Spinal cord (tissue), 10 donors: ENCODE data around the gene TAOK1. TPM values are rescaled to one million over a fixed set of nuclear protein-coding genes. Genes with fewer than 3 reads are reported as not detected.

Source experiments
- DNase-seq, 6 donors: peaks; one replicate each; pipeline versions ENCODE4 v3.0.0 to v3.0.0-alpha.2; 2013 to 2015; ENCODE audit warnings: low spot score in 6 of 6, low read depth in 4 of 6
- H3K27ac ChIP-seq: one replicate; pipeline ENCODE4 v1.5.1; 2013; ENCODE audit warnings: low read depth, low read length, control low read depth
- H3K27me3 ChIP-seq: one replicate; pipeline ENCODE4 v1.6.1; 2013; ENCODE audit warnings: low read length; ENCODE audit not compliant: control insufficient read depth, insufficient read depth
- H3K36me3 ChIP-seq: one replicate; pipeline ENCODE4 v1.6.1; 2013; ENCODE audit warnings: low read length; ENCODE audit not compliant: control insufficient read depth, insufficient read depth
- H3K4me1 ChIP-seq: one replicate; pipeline ENCODE4 v1.6.1; 2013; ENCODE audit warnings: low read length; ENCODE audit not compliant: control insufficient read depth, insufficient read depth
- H3K4me3 ChIP-seq: one replicate; pipeline ENCODE4 v1.5.1; 2013; ENCODE audit warnings: low read depth, low read length, control low read depth
- H3K9me3 ChIP-seq: one replicate; pipeline ENCODE4 v1.6.1; 2013; ENCODE audit warnings: low read length; ENCODE audit not compliant: control insufficient read depth, insufficient read depth
- WGBS: methylation state at CpG from one replicate; pipeline ENCODE4 v1.1.5; 2013; ENCODE audit warnings: missing lambda C conversion rate; ENCODE audit not compliant: insufficient coverage; 5-methylcytosine and 5-hydroxymethylcytosine counted together
- polyA plus RNA-seq, 2 donors: library from polyadenylated mRNA; unstranded; fragments of 120-200 nt; gene quantifications; one replicate each; pipeline ENCODE4 v1.2.1, GENCODE V29; 2013; ENCODE audit not compliant: insufficient read length in 2 of 2
- total RNA-seq, 2 donors: library from RNA; depleted of rRNA in 1 of 2; stranded (reverse); fragments of 120-200 nt in 1 of 2; fragments of >200 nt in 1 of 2; gene quantifications; one replicate each; pipeline versions ENCODE4 v1.2.3 to v1.2.4, GENCODE V29; 2013 to 2014
- donor health status: healthy.

TAOK1 gene
- total and polyA plus RNA-seq, 4 donors = 38.7 to 123 (median 69.3) TPM

DNA sequence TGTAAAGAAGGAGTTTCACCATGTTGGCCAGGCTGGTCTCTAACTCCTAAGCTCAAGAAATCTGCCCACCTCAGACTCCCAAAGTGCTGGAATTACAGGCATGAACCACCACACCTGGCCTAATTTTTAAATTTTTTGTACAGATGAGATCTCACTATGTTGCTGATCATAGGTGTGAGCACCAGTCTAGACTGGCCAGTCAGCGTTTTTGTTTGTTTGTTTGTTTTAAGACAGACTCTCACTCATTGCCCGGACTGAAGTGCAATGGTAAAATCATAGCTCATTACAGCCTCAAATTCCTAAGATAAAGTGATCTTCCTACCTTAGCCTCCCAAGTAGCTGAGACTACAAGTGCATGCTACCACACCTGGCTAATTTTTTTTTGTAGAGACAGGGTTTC, 38.0 kb upstream of the TAOK1 start:
- no peaks in the 10 kb centered on the region for H3K9me3 ChIP-seq
- no peak overlapping the region for H3K4me3 ChIP-seq
- H3K27ac ChIP-seq = no peak overlapping the region
- WGBS = no CpG with 5 or more reads among the region's 2 CpGs
- no peaks in the 10 kb centered on the region for H3K36me3 ChIP-seq
- H3K4me1 ChIP-seq = no peaks in the 10 kb centered on the region
- DNase-seq = no peak
- no peaks in the 10 kb centered on the region for H3K27me3 ChIP-seq

DNA sequence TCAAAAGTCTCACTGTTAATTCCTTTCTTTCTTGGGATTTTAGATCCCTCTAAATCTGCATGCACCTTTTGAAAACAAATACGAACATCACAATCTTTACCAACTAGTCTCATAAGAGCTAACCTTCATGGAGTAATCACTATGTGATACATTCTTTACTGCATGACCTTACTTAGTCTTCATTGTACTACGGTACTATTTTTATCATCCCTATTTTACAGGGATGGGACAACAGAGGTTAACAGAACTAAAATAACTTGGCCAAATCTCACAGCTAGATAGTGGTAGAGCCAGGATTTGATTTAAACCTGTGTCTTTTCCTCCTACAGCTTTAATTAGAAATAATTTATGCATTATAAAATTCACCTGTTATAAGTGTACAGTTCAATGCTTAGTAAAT, 32.9 kb upstream of the TAOK1 start:
- no peak for DNase-seq
- H3K36me3 ChIP-seq = no peaks in the 10 kb centered on the region
- no peaks in the 10 kb centered on the region for H3K9me3 ChIP-seq
- no CpG with 5 or more reads among the region's 2 CpGs for WGBS
- H3K4me1 ChIP-seq = no peaks in the 10 kb centered on the region
- no peak overlapping the region for H3K27ac ChIP-seq
- no peak overlapping the region for H3K4me3 ChIP-seq
- H3K27me3 ChIP-seq = no peaks in the 10 kb centered on the region

DNA sequence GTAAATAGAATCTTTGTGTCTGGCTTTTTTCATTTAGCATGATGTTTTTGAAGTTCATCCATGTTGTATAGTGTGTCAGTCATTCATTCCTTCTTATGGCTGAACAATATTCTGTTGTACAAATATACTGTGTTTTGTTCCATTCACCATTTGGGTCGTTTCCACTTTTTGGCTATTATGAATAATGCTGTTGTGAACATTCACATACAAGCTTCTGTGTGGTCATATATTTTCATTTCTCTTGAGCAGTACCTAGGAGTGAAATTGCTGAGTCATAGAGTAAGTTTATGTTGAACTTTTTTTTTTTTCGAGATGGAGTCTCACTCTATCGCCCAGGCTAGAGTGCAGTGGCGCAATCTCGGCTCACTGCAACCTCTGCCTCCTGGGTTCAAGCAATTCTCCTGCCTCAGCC, 32.3 kb upstream of the TAOK1 start:
- no CpG with 5 or more reads among the region's 5 CpGs for WGBS

DNA sequence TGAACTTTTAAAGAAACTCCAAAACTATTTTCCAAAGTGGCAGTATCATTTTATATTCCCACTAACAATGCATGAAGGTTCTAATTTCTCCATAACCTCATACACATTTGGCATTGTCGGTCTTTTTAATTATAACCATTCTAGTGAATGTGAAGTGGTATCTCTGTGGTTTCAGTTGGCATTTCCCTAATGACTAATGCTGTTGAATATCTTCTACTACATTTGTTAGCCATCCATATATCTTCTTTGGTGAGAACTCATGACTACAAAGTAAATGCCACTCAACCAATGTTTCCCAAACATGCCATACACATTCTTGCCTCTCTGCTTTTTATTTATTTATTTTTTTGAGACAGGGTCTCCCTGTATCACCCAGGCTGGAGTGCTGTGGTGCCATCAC, 31.7 kb upstream of the TAOK1 start:
- no CpG with 5 or more reads among the region's 1 CpG for WGBS
- Histone ChIP-seq H3K27ac (no peak overlapping the region), H3K36me3 (no peaks in the 10 kb centered on the region), H3K9me3 (no peaks in the 10 kb centered on the region), H3K4me1 (no peaks in the 10 kb centered on the region), H3K4me3 (no peak overlapping the region), H3K27me3 (no peaks in the 10 kb centered on the region)
- no peak for DNase-seq

More for the DNA sequence above, 32.3 kb upstream of the TAOK1 start:
- Histone ChIP-seq H3K27me3 (no peaks in the 10 kb centered on the region), H3K9me3 (no peaks in the 10 kb centered on the region), H3K4me1 (no peaks in the 10 kb centered on the region), H3K36me3 (no peaks in the 10 kb centered on the region), H3K27ac (no peak overlapping the region), H3K4me3 (no peak overlapping the region)
- DNase-seq = peak in 1 of 6 donors; percentile 29

DNA sequence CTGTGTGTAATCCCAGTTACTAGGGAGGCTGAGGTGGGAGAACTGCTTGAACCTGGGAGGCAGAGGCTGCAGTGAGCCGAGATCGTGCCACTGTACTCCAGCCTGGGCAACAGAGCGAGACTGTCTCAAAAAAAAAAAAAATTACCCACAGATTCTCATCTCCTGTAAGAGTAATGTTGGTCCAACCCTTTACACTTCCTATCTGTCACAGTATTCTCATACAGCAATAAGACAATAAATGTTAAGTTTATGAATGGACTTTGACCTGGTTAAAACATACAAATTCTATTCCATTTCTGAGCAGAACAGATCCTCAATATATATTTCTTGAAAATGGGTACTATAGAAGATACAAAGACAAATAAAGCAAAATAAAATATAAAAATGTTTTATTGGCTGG, 30.4 kb upstream of the TAOK1 start:
- no peaks in the 10 kb centered on the region for H3K9me3 ChIP-seq
- no peak overlapping the region for H3K4me3 ChIP-seq
- no CpG with 5 or more reads among the region's 3 CpGs for WGBS
- H3K4me1 ChIP-seq = no peaks in the 10 kb centered on the region
- no peaks in the 10 kb centered on the region for H3K36me3 ChIP-seq
- no peak overlapping the region for H3K27ac ChIP-seq
- H3K27me3 ChIP-seq = no peaks in the 10 kb centered on the region
- no peak for DNase-seq

DNA sequence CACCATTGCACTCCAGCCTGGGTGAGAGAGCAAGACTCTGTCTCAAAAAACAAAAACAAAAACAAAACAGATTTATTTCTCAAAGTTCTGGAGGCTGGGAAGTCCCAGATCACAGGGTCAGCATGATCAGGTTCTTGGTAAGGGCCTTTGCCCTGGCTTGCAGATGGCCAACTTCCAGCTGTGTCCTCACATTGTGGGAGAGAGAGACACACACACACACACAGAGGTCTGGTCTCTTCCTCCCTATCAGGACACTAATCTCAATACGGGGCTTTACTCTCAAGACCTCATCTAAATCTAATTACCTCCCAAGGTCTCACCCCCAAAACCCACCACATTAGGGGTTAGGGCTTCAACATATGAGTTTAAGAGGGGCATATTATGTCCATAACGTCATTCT, 26.4 kb upstream of the TAOK1 start:
- no peak for DNase-seq
- no CpG with 5 or more reads among the region's 2 CpGs for WGBS

DNA sequence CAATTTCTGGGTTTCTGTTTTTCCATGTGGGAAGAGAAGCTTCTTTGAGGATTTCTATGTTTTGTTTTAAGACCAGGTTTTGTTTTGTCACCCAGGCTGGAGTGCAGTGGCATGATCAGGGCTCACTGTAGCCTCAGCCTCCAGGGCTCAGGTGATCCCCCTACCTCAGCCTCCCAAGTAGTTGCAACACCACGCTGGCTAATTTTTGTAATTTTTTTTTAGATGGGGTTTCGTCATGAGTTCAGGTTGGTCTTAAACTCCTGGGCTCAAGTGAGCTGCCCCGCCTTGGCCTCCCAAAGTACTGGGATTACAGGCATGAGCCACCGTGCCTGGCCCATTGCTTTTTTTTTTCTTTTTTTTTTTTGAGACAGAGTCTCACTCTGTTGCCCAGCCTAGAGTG, 25.5 kb upstream of the TAOK1 start:
- Histone ChIP-seq H3K4me3 (no peak overlapping the region), H3K27ac (no peak overlapping the region), H3K9me3 (no peaks in the 10 kb centered on the region), H3K27me3 (no peaks in the 10 kb centered on the region), H3K36me3 (no peaks in the 10 kb centered on the region), H3K4me1 (no peaks in the 10 kb centered on the region)
- WGBS = 96% methylated on average over 3 of the region's 4 CpGs
- no peak for DNase-seq

More for the DNA sequence above, 26.4 kb upstream of the TAOK1 start:
- Histone ChIP-seq H3K27me3 (no peaks in the 10 kb centered on the region), H3K27ac (no peak overlapping the region), H3K4me1 (no peaks in the 10 kb centered on the region), H3K36me3 (no peaks in the 10 kb centered on the region), H3K9me3 (no peaks in the 10 kb centered on the region), H3K4me3 (no peak overlapping the region)

DNA sequence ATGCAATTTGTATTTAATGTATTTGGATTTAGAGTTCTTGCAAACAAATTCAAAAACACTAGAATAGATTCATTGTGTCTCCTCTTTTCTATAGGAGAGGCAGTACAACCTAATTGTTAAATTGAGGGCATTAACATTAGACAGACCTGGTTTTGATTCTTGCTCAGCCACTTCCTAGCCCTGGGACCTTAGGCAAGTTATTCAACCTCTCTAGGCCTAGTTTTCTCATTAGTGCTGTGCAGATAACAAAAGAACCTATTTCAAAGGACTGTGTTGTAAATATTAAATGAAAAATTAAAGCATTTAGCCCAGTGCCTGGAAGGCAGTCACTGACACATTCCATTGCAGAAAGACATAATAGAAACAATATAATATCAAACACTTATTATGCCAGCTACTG, 22.0 kb upstream of the TAOK1 start:
- H3K4me3 ChIP-seq = no peak overlapping the region
- DNase-seq = no peak
- H3K4me1 ChIP-seq = no peaks in the 10 kb centered on the region
- no peaks in the 10 kb centered on the region for H3K36me3 ChIP-seq
- no peaks in the 10 kb centered on the region for H3K9me3 ChIP-seq
- no peak overlapping the region for H3K27ac ChIP-seq
- no peaks in the 10 kb centered on the region for H3K27me3 ChIP-seq

DNA sequence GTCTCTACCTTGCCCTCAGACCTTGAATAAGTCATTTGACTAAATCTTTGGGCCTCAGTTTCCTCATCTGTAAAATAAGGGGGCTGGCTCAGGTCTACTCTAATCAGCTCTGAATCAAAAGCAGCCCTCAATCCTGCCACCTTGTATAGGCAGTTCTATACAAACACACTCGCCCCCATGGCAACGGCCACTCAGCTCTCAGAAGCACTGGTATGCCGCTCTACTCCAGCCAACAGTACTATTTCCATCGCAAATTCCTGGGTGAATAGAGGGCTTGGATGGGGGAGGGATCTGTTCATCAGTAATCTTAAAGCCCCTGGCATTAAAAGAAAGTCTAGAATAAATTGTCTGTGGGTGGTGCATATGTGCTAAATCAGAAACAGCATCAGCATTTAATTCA, 21.2 kb upstream of the TAOK1 start:
- no CpG with 5 or more reads among the region's 4 CpGs for WGBS

DNA sequence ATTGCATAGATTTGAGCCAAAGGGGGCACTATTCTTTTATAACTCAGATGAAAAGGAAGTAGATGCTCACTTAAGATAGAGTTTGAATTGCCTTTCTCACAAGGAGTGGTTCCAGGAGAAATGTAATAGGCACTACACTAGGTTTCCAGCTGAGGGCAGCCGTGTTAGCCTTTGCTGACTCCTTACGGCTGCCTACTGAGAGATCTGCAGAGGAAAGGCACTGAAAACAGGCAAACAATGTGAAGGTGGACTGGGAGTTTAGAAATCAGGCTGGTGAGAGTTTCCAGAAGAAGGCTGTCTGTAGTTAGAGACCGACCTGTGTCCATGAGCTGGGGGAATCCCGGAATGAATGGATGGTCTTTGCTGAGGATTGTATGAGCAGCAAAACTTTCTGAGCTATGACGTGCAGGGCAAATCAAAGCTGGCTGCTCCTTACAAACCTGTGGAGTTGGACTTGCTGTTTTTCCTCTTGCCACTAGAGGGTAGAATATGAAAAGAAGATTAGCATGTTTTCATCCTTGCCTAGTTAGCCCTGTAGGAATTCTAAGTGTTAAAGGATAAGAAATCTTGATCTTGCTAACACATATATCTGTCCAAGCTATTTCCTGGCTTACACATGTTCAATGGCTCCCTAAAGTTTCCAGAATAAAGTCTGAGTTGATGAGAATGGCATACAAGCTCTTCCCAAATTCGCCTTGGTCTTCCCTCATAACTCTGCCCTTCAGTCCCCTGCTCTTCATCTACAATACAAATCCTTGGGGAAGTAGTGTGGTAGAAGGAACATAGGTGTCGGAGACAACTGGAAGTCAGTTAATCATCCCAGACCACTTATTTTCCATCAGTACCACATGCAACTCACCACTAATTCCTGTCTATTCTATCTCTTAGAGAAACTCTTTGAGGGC, 20.1 kb upstream of the TAOK1 start:
- Histone ChIP-seq H3K27ac (peak overlapping the region; percentile 70), H3K9me3 (no peaks in the 10 kb centered on the region), H3K36me3 (no peaks in the 10 kb centered on the region), H3K27me3 (no peaks in the 10 kb centered on the region), H3K4me3 (peak overlapping the region; percentile 17), H3K4me1 (peaks cover 5% of the 10 kb centered on the region)
- WGBS = 0% methylated on average over 5 of the region's 7 CpGs
- peak in 2 of 6 donors; percentile 90 to 93 for DNase-seq

More for the DNA sequence above, 21.2 kb upstream of the TAOK1 start:
- H3K36me3 ChIP-seq = no peaks in the 10 kb centered on the region
- no peaks in the 10 kb centered on the region for H3K4me1 ChIP-seq
- H3K9me3 ChIP-seq = no peaks in the 10 kb centered on the region
- DNase-seq = peak in 2 of 6 donors; percentile 53 to 71
- no peak overlapping the region for H3K27ac ChIP-seq
- H3K4me3 ChIP-seq = no peak overlapping the region
- H3K27me3 ChIP-seq = no peaks in the 10 kb centered on the region
